ENCODE data around the gene PIK3AP1.

DNA sequence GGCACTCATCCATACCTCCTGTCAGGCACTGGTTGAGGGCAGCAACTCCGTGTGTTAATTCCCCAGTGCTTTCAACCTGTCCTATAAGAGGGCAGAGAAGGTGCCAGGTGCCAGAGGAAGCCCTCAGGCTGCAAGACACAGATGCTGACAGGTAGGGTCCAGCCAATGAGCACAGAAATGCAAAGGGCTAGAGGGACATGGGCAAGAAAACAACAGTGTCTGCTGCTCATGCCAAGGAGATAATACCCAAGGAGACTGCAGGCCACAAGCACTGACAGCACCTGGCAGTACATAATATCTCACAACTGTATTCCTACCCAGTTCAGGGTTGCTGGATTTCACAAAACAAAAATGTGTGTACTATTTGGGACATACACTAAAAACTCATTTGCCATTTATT, 95.1 kb downstream of the PIK3AP1 start:
- TF ChIP-seq EZH2 (IDR thresholded peaks at IDR 0.05), result no peak
- no peak for TF ChIP-seq POLR2AphosphoS5 (IDR thresholded peaks at IDR 0.05; ENCODE audit: borderline replicate concordance, low read depth, low read length)
- no peak for TF ChIP-seq FOXP2 (optimal IDR thresholded peaks at IDR 0.05; ENCODE audit: control extremely low read depth, extremely low read length, insufficient read depth)

All from SK-N-MC (cell line).